MM.1S (cell line): ENCODE data around the gene MAPK6.

ENCODE experiments used
- CTCF ChIP-seq: fragments of 300-600 bp; sonication (generic); IDR thresholded peaks from 2 replicates; pipeline ENCODE4 v1.5.1; 2016; ENCODE audit warnings: antibody characterized with exemption, low read length, mixed read lengths
- EZH2 ChIP-seq: fragments of 300-600 bp; sonication (generic); optimal IDR thresholded peaks from 2 replicates; pipeline ENCODE3; 2017; ENCODE audit warnings: low read depth, mild to moderate bottlenecking, antibody characterized with exemption, low read length, mixed read lengths

GRCh38 chr15:52006702-52007340 lies 12.2 kb upstream of the MAPK6 start:
- TF ChIP-seq EZH2 = no peak
- no peak for TF ChIP-seq CTCF
